Inferior parietal cortex (tissue), 1 donor: ENCODE data around the gene PTH2R.
"Not testable (repeated sequence)": the region's sequence is repeated elsewhere in the genome, so short reads cannot be mapped to it uniquely, and the experiment has no call there.

Experiments used
- DNase-seq: peaks from one replicate; pipeline ENCODE4 v3.0.0-alpha.2; 2016; ENCODE audit errors: extremely low spot score

The PTH2R gene

DNA sequence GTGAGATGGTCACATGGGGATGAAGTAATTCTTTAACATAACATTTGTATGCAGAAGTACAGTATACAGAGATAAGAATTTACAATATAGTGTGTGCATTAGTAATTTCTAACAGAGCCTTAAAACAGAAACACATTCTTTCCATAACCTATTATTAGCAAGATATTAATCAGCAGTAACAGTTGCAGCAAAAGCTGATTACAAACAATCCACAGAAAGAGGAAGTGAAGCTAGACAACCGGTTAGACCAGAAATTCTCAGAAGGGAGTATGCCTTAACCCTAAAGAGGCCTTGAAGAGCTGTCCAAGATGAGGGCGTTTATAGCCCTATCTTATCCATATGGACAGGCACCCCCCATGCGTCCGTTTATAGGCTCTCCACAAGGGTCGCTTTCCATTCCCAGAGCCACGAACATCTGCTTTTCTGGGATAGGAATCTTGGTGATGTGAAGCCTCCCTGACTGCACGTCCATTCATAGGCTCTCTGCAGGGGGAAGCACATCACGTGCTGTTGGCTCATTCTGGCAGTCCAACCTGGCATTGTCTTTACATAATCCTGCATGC, 75.9 kb downstream of the PTH2R start:
- DNase-seq, result not testable (repeated sequence)

DNA sequence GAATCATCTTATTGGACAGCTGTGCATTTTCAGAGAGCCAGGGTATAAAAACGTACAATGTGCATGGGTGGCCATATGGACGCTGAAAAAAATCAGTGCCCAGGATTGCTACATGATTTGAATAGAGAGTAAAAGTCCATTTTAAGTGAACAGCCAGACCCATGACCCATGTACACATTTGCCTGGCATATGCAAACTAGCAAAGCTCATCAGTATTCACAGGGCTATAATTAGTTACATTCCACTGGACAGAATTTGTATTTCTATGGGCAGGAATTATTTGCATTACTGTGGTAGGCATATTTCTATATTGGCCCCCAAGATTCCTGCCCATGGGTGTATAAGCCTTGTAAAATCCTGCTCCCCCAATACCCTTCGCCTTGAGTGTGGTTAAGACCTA, 78.8 kb downstream of the PTH2R start:
- no peak for DNase-seq

DNA sequence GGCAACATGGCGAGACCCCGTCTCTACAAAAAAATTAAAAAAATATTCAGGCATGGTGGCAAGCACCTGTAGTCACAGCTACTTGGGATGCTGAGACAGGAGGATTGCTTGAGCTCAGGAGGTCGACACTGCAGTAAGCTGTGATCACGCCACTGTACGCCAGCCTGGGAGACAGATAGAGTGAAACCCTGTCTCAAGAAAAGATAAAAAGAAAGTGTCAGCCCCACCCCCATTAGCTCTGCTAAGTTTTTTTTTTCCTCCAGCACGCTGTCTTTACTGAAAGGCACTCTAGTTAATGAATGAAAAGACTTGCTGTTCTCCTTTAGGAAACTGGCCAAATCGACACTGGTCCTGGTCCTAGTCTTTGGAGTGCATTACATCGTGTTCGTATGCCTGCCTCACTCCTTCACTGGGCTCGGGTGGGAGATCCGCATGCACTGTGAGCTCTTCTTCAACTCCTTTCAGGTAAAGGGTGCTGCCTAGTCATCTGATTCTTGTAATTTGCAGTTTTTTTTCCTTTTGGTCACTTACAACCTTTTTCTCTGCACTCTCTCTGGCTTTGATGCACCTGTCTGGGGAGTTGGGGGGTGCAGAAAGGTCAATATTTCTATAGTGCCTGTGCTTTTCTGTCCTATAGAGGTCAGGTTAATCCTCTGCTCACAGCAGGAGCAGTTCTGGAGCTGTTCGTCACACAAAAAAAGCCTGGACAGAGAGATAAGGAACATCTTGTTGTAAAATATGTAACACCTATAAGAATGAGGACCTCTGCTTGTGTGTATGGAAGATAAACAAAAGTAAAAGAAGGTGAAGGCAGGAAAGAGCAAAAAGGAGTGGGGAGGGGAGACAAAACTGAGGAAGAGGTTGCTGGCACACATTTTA, 82.3 kb downstream of the PTH2R start:
- no peak for DNase-seq

DNA sequence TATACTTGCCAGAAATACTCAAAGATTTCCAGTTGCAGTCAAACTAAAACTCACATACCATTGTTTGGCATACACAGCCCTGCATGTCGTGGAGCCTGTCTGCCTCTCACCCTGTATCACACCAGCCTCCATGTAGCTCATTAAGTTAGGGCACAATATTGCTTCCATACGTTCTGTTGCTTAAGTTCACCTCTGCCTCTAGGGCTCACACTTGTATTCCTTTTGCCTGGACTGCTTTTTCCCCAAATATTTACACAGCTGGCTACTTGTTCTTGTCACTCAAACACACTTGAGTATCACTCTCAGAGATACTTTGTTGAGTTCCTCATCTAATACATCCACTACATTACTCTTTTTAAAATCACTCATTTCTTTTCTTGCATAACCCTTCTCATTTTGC, 83.1 kb downstream of the PTH2R start:
- no peak for DNase-seq

DNA sequence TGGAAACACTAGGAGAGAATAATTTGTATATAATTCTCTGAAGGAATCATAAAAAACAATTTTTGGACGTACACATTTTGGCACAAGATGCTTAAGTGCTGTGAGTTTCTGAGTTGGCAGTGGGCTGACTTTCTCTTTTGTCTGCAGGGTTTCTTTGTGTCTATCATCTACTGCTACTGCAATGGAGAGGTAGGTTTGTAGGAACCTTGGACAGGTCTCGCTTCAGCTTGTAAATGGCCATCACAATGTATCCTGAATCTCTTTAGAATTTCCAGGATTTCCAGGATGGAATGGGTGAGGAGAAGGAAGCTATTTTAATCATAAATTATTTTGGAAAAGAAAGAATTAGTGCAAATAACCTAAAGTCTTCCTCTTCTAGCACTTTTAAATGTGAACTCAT, 83.9 kb downstream of the PTH2R start:
- no peak for DNase-seq

DNA sequence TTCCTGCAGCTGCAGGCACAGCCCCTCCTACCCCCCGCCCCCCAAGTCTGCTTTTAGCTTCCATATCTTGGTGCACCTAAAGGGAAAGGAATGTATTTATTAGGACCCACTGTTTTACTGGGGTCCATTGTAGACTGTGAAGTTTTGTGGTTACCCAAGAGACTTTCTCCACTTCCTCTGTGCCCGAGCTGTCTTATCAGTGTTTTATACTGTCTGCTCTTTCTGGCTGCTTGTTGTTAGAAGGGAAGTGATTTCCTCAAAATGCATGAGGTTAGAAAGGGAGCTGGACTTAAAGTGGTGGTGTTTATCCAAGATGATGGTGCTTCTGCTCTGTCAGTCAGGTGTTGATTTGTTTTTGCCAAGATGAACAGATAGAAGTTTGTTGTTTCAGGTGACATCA, 85.0 kb downstream of the PTH2R start:
- DNase-seq, result no peak

DNA sequence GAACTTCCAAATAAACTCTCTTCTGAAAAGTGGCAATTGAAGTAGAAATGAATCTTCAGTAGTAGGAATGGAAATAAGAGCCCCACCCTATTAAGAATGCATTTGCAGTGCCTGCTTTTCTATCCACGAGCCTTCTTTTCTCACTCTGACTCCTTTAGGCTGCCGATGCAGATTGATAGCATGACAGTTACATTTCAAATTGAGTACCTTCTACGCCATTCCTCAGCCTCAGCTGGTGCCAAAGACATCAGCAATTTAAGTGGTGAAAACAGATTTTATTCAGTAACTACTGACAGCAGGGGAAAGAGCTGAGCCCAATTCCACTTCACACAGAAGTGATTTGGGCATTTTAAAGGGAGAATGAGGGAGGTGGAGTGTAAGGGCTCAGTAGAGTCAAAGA, 85.5 kb downstream of the PTH2R start:
- no peak for DNase-seq

DNA sequence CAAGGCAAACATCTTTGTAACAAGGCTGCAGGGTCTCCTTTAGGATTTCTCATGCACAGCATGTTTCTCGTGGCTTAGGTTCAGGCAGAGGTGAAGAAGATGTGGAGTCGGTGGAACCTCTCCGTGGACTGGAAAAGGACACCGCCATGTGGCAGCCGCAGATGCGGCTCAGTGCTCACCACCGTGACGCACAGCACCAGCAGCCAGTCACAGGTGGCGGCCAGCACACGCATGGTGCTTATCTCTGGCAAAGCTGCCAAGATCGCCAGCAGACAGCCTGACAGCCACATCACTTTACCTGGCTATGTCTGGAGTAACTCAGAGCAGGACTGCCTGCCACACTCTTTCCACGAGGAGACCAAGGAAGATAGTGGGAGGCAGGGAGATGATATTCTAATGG, 86.6 kb downstream of the PTH2R start:
- DNase-seq, result no peak

DNA sequence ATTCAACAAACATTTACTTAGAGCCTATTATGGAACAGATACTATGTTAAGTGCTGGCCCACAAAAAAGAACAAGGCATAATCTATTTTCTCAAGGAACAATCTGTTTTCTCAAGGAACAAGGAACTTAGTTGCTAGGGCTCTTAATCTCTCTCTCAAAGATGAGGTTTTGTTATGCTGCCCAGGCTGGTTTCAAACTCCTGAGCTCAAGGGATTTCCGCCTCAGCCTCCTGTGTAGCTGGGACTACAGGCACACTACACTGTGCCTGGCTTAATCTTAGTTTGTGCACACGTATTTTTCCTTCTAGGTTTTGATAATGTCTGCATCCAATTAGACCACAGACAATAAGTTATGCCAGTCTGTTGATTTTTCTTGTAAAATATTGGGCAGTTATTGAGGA, 89.5 kb downstream of the PTH2R start:
- DNase-seq, result no peak

DNA sequence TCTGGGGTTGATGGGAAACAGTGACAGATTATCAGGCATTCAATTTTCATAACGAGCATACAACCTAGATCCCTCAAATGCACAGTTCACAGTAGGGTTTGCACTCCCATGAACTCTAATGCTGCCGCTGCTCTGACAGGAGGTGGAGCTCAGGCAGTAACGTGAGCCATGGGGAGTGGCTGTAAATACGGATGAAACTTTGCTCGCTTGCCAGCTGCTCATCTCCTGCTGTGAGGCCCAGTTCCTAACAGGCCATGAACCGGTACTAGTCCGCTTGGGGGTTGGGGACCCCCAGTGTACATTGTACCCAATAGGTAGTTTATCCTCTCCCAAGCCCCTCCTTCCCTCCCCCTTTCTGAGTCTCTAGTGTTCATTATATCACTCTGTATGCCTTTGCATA, 94.6 kb downstream of the PTH2R start:
- no peak for DNase-seq

DNA sequence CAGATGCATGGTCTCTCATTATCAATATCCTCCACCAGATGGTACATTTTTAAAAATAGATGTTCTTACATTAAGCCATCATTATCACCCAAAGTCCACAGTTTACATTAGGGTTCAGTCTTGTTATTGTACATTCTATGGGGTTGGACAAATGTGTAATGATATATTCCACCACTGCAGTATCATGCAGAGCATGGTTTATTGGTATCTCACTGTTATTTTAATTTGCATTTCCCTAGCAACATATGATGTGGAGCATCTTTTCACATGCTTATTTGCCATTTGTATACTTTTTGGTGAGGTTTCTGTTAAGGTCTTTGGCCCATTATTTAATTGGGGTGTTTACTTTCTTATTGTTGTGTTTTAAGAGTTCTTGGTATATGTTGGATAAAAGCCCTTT, 95.7 kb downstream of the PTH2R start:
- DNase-seq, result no peak

DNA sequence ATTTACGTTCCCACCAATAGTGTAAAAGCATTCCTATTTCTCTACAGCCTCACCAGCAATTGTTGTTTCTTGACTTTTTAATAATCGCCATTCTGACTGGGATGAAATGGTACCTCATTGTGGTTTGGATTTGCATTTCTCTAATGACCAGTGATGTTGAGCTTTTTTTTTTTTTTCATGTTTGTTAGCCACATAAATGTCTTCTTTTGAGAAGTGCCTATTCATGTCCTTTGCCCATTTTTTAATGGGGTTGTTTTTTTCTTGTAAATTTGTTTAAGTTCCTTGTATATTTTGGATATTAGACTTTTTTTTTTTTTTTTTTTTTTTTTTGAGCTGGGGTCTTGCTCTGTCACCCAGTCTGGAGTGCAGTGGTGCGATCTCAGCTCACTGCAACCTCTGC, 98.8 kb downstream of the PTH2R start:
- DNase-seq, result not testable (repeated sequence)

DNA sequence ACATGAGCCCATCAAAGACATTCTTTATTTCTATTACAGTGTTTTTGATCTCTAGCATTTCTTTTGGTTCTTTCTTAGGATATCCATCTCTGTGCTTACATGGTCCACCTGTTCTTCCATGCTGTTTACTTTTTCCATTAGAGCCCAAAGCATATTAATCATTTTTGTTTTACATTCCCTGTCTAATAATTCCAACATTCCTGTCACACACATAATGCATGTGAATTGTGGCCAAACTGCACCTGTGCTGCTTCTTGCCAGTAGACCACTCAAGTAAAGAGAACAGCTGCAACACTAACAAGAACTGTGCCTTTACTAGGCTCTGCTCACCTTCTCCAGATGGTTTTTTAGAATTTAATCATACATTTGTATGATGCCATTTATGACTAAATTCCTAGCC, 103.0 kb downstream of the PTH2R start:
- DNase-seq, result no peak

DNA sequence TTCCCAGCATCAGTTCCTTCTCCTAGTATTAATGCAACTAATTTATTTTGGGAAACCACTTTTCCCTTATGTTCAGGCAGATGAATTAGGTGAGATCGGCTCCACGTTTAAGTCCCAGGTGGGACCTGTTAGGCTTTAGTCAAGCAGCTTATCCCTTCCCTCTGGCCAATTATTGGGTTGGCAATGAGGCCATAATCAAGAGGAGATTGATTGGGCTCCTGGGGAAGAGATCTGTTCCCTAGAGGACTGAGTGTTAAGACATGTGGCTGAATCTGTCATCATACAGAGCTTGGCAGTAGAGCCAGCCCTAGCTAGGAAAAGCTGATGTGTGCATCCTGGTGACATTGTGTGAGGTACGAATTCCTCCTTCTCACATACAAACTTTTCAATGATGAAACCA, 104.4 kb downstream of the PTH2R start:
- no peak for DNase-seq

DNA sequence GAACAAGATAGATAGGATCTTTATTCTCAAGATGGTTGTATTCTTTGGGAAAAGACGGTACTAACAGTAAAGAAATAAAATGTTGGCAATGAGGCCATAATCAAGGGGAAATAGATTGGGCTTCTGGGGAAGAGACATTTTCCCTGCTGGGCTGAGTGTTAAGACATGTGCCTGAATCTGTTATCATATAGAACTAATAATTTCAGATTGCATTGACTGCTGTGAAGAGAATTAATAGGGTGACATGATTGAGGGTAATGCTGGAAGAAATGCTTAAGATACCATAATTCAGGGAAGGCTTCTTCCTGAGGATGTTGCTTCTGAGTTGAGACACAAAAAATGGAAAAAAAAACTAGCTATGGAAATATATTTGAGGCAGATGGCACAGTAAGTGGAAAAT, 105.0 kb downstream of the PTH2R start:
- DNase-seq, result no peak

DNA sequence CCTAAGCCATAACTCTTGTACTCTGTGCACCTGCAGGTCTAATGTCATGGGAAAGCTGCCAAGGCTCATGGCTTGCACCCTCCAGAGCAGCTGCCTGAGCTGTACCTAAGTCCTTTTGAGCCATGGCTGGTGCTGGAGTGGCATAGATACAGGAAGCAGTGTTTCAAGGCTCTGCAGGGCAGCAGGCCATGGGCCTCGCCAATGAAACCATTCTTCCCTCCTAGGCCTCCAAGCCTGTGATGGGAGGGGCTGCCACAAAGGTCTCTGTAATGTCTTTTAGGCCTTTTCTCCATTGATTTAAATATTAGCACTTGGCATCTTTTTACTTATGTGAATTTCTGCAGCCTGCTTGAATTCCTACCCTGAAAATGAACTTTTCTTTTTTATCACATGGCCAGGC, 108.5 kb downstream of the PTH2R start:
- no peak for DNase-seq

DNA sequence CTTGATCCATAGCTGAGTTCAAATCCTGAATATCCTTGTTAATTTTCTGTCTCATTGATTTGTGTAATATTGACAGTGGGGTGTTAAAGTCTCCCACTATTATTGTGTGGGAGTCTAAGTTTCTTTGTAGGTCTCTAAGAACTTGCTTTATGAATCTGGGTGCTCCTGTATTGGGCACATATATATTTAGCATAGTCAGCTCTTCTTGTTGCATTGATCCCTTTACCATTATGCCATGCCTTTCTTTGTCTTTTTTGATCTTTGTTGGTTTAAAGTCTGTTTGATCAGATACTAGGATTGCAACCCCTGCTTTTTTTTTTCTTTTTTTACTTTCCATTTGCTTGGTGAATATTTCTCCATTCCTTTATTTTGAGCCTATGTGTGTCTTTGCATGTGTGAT, 116.5 kb downstream of the PTH2R start:
- DNase-seq, result not testable (repeated sequence)

DNA sequence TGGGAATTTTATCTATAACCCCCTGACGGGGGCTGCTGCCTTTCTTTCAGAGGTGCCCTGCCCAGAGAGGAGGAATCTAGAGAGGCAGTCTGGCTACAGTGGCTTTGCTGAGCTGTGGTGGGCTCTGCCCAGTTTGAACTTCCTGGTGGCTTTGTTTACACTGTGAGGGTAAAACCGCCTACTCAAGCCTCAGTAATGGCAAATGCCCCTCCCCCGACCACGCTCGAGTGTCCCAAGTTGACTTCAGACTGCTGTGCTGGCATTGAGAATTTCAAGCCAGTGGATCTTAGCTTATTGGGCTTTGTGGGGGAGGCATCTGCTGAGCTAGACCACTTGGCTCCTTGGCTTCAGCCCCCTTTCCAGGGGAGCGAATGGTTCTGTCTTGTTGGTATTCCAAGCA, 118.6 kb downstream of the PTH2R start:
- DNase-seq, result not testable (repeated sequence)

DNA sequence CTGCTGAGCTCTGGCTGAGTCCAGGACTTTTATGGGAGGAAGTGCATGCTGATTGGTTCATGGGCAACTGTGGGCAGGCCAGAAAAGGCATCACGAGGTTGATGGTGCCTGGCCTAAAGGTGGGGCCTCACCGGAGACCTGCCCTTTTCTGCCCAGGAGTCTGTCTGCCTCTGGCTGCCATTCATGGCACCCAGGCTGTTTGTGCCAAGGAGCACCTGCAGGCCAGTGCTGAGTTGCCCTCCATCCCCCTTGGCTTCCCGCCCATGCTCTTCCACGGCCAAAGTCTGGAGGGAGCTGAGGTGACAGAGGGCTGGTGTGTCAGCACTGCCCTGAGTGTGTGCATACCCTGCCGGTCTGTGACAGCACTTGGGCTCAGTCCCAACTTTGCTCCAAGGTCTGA, 123.2 kb downstream of the PTH2R start:
- DNase-seq, result no peak

DNA sequence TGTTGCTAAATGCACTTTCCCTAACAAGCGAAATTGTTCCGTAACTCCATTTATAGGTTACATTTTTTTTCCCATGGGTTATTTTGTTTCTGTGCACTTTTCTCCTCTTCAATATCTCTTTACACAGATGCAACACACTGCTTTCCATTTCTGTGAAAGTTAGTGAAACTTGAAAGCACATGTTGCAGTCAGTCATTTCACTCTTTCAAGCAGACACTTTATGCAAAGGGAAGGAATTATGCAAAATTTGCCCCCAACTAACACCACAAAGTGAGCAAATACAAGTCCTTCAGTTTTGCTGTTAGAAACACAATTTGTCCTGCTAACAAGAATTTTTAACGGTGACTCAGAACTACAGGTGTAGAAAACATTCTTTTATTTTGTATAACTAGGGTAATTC, 124.8 kb downstream of the PTH2R start:
- no peak for DNase-seq

DNA sequence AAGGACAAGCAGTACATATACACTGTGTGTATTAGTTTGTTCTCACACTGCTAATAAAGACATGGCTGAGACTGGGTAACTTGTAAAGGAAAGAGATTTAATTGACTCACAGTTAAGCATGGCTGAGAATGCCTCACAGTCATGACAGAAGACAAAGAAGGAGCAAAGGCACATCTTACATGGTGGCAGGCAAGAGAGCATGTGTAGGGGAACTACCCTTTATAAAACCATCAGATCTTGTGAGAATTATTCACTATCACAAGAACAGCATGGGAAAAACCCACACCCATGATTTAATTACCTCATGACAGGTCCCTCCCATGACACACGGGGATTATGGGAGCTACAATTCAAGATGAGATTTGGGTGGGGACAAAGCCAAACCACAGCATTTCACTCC, 129.0 kb downstream of the PTH2R start:
- DNase-seq, result not testable (repeated sequence)

DNA sequence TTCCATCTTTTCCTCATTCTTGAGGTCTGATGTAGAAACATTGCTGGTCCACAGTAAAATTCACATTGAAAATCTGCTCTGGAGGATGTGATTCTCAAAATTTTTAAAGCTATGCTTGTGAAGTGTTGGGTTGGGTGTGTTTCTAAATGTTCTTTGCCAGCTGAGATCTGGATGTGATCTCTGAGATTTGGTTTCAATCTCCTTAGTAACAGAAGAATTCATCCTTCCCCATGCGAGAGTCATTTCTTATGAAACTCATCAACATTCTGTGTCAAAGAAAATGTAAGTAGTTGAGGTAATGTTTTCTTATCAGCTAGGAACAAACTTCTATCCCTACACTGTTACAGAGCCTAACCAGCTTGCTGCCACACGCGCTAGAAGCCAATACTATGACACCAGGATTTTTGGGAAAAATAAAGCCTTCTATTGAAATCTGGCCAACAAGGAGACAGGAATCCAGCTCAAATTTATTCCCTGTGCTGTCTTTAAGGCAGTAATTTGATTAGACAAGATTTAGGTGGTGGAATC, 134.9 kb downstream of the PTH2R start:
- no peak for DNase-seq

DNA sequence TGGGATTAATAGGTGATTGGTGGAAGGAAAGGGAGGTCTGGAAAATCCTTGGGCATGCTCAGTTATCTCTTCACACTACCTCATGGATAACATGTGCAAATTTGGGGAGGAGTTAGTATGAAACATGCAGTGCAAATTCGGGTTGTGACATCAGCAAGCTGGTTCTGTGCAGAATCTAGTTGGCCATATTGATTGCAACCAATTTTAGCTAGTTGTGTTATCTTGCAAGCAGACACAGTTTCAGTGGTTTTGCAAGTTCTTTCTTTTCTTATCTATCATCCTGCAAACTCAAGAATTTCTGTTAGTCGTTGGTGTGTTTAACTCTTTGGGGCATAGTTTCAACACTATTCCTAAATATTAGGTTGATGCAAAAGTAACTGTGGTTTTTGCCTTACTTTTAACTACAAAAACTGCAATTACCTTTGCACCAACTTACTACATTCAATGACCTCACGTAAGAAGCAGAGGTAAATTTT, 135.4 kb downstream of the PTH2R start:
- peak; percentile 5 for DNase-seq
